Gastroesophageal sphincter (tissue), 4 donors: Measurements from ENCODE around the gene TEX2. TPM values are rescaled to one million over a fixed set of nuclear protein-coding genes. Genes with fewer than 3 reads are reported as not detected.
"Not testable (repeated sequence)": the region's sequence is repeated elsewhere in the genome, so short reads cannot be mapped to it uniquely, and the experiment has no call there.

ENCODE experiments used
- ATAC-seq: fragments of 150-250 bp; one replicate; pipeline ENCODE4 v1.9.1; 2016; ENCODE audit warnings: mild to moderate bottlenecking, moderate library complexity
- H3K27ac ChIP-seq, 4 donors: fragments of 200-600 bp; sonication (generic) in 3 of 4; 1 replicate in 3 of 4; 2 replicates in 1 of 4; pipeline ENCODE4 v1.5.1; 2016 to 2019
- H3K27me3 ChIP-seq: fragments of 200-600 bp; sonication (generic); one replicate; pipeline ENCODE4 v1.5.1; 2019
- H3K36me3 ChIP-seq, 2 donors: fragments of 200-600 bp; sonication (generic); one replicate each; pipeline ENCODE4 v1.5.1; 2019; ENCODE audit warnings: control low read depth in 1 of 2
- H3K4me1 ChIP-seq, 3 donors: fragments of 200-600 bp; sonication (generic); 1 replicate in 2 of 3; 2 replicates in 1 of 3; pipeline ENCODE4 v1.5.1; 2016 to 2019; ENCODE audit warnings: control low read depth in 2 of 3
- H3K4me3 ChIP-seq, 2 donors: fragments of 200-600 bp; sonication (generic); one replicate each; pipeline ENCODE4 v1.5.1; 2019; ENCODE audit warnings: mild to moderate bottlenecking in 1 of 2, moderate library complexity in 1 of 2
- H3K9me3 ChIP-seq, 3 donors: fragments of 200-600 bp; sonication (generic); one replicate each; pipeline ENCODE4 v1.5.1; 2017 to 2019; ENCODE audit warnings: control low read depth in 2 of 3
- EP300 ChIP-seq: sonication (generic); formaldehyde crosslinking; IDR thresholded peaks from one replicate; pipeline ENCODE4 v1.6.1; 2017; ENCODE audit warnings: antibody characterized with exemption, mild to moderate bottlenecking
- POLR2A ChIP-seq, 2 donors: fragments of 450-650 bp; IDR thresholded peaks; one replicate each; pipeline ENCODE4 v1.6.1; 2017; ENCODE audit warnings: antibody characterized with exemption in 2 of 2, mild to moderate bottlenecking in 2 of 2, moderate library complexity in 1 of 2
- POLR2AphosphoS5 ChIP-seq: sonication (generic); formaldehyde crosslinking; IDR thresholded peaks from one replicate; pipeline ENCODE4 v1.6.1; 2017; ENCODE audit warnings: antibody characterized with exemption
- WGBS, 2 donors: methylation state at CpG; one replicate each; pipeline ENCODE4 v1.1.5; 2018; ENCODE audit warnings: low coverage in 1 of 2; 5-methylcytosine and 5-hydroxymethylcytosine counted together
- total RNA-seq, 4 donors: library from RNA; depleted of rRNA; stranded (reverse); fragments of >200 nt; gene quantifications; one replicate each; pipeline ENCODE4 v1.1.0, GENCODE V29; 2016
- TF ChIP-seq, protein P1 (sequence below), 4 experiments: fragments of 200-600 bp in 2 of 4; fragments of 450-650 bp in 2 of 4; sonication (generic) in 1 of 4; IDR thresholded peaks; one replicate each; pipeline ENCODE4 v1.5.1; 2017 to 2019; ENCODE audit warnings: antibody characterized with exemption in 4 of 4, mild to moderate bottlenecking in 2 of 4, moderate library complexity in 2 of 4

TEX2 gene
- total RNA-seq, 4 donors from 2014 or later: 37.8 to 60.9 (median 47.0) TPM

DNA sequence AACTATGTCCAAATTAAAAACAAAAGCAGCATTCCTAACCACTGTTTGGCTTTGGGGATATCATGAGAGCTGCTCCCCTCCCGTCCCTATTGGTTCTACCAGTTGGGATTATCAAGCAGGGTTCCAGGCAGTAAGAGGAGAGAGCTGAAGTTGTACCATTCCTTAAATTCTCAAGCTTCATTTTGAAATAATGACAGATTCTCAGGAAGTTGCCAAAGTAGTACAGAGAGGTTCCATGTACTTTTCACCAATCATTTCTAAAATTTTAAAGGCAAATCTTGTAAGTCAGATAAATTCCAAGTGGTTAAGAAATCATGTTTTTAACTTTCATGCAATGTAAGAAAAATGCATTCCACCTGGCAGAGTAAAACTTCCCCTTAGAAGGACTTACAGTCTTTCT lies 36.9 kb downstream of the TEX2 start:
- H3K9me3 ChIP-seq: no peaks in the 10 kb centered on the region
- TF ChIP-seq POLR2A (IDR thresholded peaks at IDR 0.05) (no peak), EP300 (no peak), POLR2AphosphoS5 (no peak)
- TF ChIP-seq, protein P1, sequence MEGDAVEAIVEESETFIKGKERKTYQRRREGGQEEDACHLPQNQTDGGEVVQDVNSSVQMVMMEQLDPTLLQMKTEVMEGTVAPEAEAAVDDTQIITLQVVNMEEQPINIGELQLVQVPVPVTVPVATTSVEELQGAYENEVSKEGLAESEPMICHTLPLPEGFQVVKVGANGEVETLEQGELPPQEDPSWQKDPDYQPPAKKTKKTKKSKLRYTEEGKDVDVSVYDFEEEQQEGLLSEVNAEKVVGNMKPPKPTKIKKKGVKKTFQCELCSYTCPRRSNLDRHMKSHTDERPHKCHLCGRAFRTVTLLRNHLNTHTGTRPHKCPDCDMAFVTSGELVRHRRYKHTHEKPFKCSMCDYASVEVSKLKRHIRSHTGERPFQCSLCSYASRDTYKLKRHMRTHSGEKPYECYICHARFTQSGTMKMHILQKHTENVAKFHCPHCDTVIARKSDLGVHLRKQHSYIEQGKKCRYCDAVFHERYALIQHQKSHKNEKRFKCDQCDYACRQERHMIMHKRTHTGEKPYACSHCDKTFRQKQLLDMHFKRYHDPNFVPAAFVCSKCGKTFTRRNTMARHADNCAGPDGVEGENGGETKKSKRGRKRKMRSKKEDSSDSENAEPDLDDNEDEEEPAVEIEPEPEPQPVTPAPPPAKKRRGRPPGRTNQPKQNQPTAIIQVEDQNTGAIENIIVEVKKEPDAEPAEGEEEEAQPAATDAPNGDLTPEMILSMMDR (IDR thresholded peaks at IDR 0.05): no peak
- H3K4me3 ChIP-seq: no peak overlapping the region
- no peak overlapping the region for H3K27ac ChIP-seq
- no peaks in the 10 kb centered on the region for H3K27me3 ChIP-seq
- ATAC-seq: no peak
- WGBS, 2 donors: 88 to 100% methylated on average over 1 of the region's 1 CpG
- H3K4me1 ChIP-seq: peaks cover 3 to 19% (median 8%) of the 10 kb centered on the region in 3 donors
- no peaks in the 10 kb centered on the region for H3K36me3 ChIP-seq

DNA sequence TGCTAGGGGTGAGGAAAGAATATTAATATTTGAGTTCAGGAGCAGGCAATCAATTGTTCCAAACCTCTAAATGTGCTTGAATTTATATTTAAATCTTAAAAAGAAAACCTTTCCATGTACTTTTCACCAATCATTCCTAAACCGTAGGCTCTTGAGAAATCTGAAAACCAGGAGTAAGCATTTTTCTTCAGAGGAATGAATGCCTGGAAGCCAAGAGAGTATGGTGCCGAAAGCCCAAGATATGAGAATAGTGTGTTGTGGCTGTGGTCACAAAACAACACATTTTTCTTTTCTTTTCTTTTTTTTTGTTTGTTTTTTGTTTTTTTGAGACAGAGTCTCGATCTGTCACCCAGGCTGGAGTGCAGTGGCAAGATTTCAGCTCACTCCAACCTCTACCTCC lies 37.6 kb downstream of the TEX2 start:
- H3K4me3 ChIP-seq: no peak overlapping the region
- H3K36me3 ChIP-seq: no peaks in the 10 kb centered on the region
- no peak overlapping the region for H3K27ac ChIP-seq
- H3K27me3 ChIP-seq: no peaks in the 10 kb centered on the region
- H3K4me1 ChIP-seq: peaks cover 0 to 12% (median 4%) of the 10 kb centered on the region in 3 donors
- H3K9me3 ChIP-seq: no peaks in the 10 kb centered on the region
- no peak for TF ChIP-seq POLR2AphosphoS5
- TF ChIP-seq, protein P1 (IDR thresholded peaks at IDR 0.05): no peak
- no peak for TF ChIP-seq POLR2A (IDR thresholded peaks at IDR 0.05)
- TF ChIP-seq EP300: no peak
- ATAC-seq: no peak
- 93 to 100% methylated on average over 2 to 3 of the region's 3 CpGs for WGBS, 2 donors

DNA sequence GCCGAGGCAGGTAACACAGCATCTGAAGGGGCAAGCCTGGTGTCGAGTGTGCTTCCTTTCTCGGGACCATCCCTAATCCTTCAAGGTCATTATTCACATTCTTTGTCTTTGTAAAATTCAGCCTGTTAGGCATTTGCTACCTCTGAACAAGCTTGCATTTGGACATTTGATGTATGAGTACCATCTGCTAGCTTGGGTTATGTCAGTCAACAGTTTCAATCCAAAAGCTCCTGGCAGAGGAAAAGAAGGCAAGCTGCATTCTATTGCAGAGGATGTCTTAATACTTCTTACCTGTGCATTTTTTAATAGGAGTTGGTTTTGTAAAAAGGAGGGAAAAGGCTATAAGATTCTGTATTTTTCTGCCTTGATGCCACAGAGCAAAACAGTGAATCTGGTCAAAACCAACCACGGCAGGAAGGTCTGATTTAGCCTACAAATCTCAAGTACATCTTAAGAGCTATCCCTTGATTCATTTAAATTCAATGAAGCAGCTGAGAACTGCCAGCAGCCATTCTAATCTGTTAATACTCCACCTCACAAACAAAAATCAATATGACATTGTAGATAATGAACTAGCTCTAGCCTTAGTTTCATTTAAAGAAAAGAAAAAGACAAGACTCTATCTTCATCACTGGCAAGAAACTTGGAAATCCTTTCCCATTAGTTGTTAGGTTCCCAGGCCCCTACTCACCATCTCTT lies 39.0 kb downstream of the TEX2 start:
- H3K9me3 ChIP-seq: no peaks in the 10 kb centered on the region
- H3K4me3 ChIP-seq: no peak overlapping the region
- no peaks in the 10 kb centered on the region for H3K36me3 ChIP-seq
- TF ChIP-seq EP300: no peak
- no peak for TF ChIP-seq POLR2A (IDR thresholded peaks at IDR 0.05)
- no peak for TF ChIP-seq POLR2AphosphoS5
- TF ChIP-seq, protein P1 (IDR thresholded peaks at IDR 0.05): no peak
- no peak overlapping the region for H3K27ac ChIP-seq
- WGBS, 2 donors: 98% methylated on average over 4 of the region's 4 CpGs; no CpG with 5 or more reads in 1 of the 2 donors
- no peaks in the 10 kb centered on the region for H3K27me3 ChIP-seq
- H3K4me1 ChIP-seq: peaks cover 0 to 7% (median 0%) of the 10 kb centered on the region in 3 donors
- no peak for ATAC-seq

DNA sequence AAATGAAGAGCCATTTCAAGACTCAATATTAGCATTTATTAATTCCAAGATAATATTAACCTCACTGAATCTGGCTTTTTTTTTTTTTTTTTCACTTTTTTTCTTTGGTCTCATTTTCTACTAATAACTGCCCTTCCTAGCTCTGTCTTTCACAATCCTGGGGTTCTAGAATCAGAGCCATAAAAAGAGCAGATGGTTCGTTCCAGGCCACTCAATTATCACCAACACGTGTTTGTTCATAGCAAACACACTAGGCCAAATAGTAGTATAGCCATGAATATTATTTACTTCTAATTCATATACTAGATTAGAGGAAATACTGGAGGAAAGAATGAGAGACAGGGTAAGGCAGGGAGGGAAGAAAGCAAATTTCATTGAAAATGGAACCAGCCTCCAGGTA lies 39.8 kb downstream of the TEX2 start:
- WGBS, 2 donors: 89% methylated on average over 2 of the region's 2 CpGs; no CpG with 5 or more reads in 1 of the 2 donors
- H3K27me3 ChIP-seq: no peaks in the 10 kb centered on the region
- TF ChIP-seq EP300 (no peak), POLR2A (IDR thresholded peaks at IDR 0.05) (no peak), POLR2AphosphoS5 (no peak)
- TF ChIP-seq, protein P1 (IDR thresholded peaks at IDR 0.05): no peak
- ATAC-seq: no peak
- no peak overlapping the region for H3K27ac ChIP-seq
- peaks cover 0 to 9% (median 0%) of the 10 kb centered on the region in 3 donors for H3K4me1 ChIP-seq
- H3K36me3 ChIP-seq: no peaks in the 10 kb centered on the region
- no peaks in the 10 kb centered on the region for H3K9me3 ChIP-seq
- no peak overlapping the region for H3K4me3 ChIP-seq

DNA sequence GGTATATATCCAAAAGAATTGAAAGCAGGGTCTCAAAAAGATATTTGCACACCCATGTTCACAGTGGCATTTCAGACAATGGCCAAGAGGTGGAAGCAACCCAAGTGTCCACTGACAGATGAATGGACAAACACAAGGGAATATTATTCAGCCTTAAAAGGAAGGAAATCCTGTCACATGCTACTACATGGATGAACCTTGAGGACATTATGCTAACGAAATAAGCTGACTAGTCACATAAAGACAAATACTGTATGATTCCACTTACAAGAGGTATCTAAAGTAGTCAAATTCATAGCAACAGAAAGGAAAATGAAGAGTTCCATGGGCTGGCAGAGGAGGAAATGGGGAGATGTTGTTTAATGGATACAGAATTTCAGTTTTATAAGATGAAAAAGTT lies 41.4 kb downstream of the TEX2 start:
- no peaks in the 10 kb centered on the region for H3K9me3 ChIP-seq
- 67 to 75% methylated on average over 1 of the region's 1 CpG for WGBS, 2 donors
- H3K27ac ChIP-seq: no peak overlapping the region
- ATAC-seq: no peak
- peaks cover 0 to 19% (median 6%) of the 10 kb centered on the region in 3 donors for H3K4me1 ChIP-seq
- no peaks in the 10 kb centered on the region for H3K36me3 ChIP-seq
- TF ChIP-seq POLR2AphosphoS5 (no peak), EP300 (no peak), POLR2A (IDR thresholded peaks at IDR 0.05) (no peak)
- TF ChIP-seq, protein P1 (IDR thresholded peaks at IDR 0.05): no peak
- no peaks in the 10 kb centered on the region for H3K27me3 ChIP-seq
- H3K4me3 ChIP-seq: no peak overlapping the region

DNA sequence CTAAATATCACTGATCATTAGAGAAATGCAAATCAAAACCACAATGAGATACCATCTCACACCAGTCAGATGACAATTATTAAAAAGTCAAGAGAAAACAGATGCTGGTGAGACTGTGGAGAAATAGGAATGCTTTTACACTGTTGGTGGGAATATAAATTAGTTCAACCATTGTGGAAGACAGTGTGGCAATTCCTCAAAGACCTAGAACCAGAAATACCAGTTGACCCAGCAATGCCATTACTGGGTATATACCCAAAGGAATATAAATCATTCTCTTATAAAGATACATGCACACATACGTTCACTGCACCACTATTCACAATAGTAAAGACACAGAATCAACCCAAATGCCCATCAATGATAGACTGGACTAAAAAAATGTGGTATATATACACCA lies 42.5 kb downstream of the TEX2 start:
- peaks cover 0 to 28% (median 15%) of the 10 kb centered on the region in 3 donors for H3K4me1 ChIP-seq
- H3K4me3 ChIP-seq, H3K27ac ChIP-seq, H3K9me3 ChIP-seq, H3K27me3 ChIP-seq, H3K36me3 ChIP-seq, ATAC-seq: not testable (repeated sequence)
- WGBS, 2 donors: 89 to 100% methylated on average over 1 of the region's 1 CpG
